ENCODE results near the gene KCNJ9.

DNA sequence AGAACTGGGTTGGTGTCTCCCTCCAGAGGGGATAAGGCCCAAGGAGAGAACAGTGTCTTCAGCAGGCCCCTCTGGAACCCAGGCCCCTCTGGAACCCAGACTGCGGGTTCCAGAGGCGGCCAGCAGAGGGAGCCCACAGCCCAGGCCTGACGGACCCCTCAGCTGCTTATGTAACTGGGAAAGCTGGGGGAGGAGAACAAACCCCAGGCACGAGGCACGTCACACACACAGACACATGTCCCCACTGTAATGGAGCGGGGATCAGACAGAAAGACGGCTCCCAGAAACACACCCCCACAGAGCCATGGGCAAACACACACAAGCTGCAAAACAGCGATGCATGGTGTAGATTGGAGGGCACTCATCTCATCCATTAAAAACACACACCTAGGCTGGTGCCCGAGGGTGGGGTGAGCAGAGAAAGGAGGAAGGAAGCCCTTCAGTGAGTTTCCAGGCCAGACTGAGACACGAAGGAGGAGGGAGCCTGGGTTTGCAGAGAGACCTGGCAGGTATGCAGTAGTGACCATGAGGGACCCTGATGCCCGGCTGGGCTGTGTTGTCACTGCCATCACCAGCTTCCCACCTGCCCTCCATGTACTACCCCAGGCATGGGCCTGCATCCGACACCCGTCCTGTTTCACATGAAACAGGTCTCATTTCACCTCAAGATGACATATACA, 19.8 kb downstream of the KCNJ9 start:
- TF ChIP-seq, protein P1, sequence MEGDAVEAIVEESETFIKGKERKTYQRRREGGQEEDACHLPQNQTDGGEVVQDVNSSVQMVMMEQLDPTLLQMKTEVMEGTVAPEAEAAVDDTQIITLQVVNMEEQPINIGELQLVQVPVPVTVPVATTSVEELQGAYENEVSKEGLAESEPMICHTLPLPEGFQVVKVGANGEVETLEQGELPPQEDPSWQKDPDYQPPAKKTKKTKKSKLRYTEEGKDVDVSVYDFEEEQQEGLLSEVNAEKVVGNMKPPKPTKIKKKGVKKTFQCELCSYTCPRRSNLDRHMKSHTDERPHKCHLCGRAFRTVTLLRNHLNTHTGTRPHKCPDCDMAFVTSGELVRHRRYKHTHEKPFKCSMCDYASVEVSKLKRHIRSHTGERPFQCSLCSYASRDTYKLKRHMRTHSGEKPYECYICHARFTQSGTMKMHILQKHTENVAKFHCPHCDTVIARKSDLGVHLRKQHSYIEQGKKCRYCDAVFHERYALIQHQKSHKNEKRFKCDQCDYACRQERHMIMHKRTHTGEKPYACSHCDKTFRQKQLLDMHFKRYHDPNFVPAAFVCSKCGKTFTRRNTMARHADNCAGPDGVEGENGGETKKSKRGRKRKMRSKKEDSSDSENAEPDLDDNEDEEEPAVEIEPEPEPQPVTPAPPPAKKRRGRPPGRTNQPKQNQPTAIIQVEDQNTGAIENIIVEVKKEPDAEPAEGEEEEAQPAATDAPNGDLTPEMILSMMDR (conservative IDR thresholded peaks at IDR 0.05; ENCODE audit: low read depth, low read length): peak; percentile 94
- TF ChIP-seq RCOR1 (IDR thresholded peaks at IDR 0.05; ENCODE audit: insufficient replicate concordance, low read length) (no peak), CEBPB (IDR thresholded peaks at IDR 0.05; ENCODE audit: low read depth, low read length) (0 out of 2 replicates have a peak, but pooled peaks have one; percentile 11), POLR2A (IDR thresholded peaks at IDR 0.05; ENCODE audit: low read depth, low read length) (peak; percentile 37; the same call in 1 of the 2 replicates), MAFK (IDR thresholded peaks at IDR 0.05; ENCODE audit: low read depth, low read length) (no peak), MXI1 (IDR thresholded peaks at IDR 0.05; ENCODE audit: borderline replicate concordance, low read depth, low read length) (no peak)
- TF ChIP-seq, protein P2, sequence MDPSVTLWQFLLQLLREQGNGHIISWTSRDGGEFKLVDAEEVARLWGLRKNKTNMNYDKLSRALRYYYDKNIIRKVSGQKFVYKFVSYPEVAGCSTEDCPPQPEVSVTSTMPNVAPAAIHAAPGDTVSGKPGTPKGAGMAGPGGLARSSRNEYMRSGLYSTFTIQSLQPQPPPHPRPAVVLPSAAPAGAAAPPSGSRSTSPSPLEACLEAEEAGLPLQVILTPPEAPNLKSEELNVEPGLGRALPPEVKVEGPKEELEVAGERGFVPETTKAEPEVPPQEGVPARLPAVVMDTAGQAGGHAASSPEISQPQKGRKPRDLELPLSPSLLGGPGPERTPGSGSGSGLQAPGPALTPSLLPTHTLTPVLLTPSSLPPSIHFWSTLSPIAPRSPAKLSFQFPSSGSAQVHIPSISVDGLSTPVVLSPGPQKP (IDR thresholded peaks at IDR 0.05; ENCODE audit: borderline replicate concordance, low read depth, low read length): no peak

All from IMR-90 (cell line).